Ovary (tissue), 9 donors: ENCODE measurements around the gene GATA1. TPM values are rescaled to one million over a fixed set of nuclear protein-coding genes. Genes with fewer than 3 reads are reported as not detected.

Experiments
- DNase-seq, 5 donors: peaks; one replicate each; pipeline ENCODE4 v3.0.0-alpha.2; 2019 to 2020
- H3K27ac ChIP-seq, 2 donors: fragments of 200-600 bp; one replicate each; pipeline versions ENCODE4 v1.5.1 to v1.8.0; 2019 to 2022
- H3K27me3 ChIP-seq: fragments of 200-600 bp; one replicate; pipeline ENCODE4 v1.8.0; 2022
- H3K36me3 ChIP-seq: fragments of 200-600 bp; sonication (generic); one replicate; pipeline ENCODE4 v1.5.1; 2019
- H3K4me1 ChIP-seq: one replicate; pipeline ENCODE4 v1.8.1; 2013; ENCODE audit warnings: mild to moderate bottlenecking, moderate library complexity; ENCODE audit not compliant: insufficient read depth
- H3K4me3 ChIP-seq: fragments of 200-600 bp; sonication (generic); one replicate; pipeline ENCODE4 v1.5.1; 2017
- H3K9me3 ChIP-seq, 2 donors: fragments of 200-600 bp in 1 of 2; sonication (generic) in 1 of 2; one replicate each; pipeline versions ENCODE4 v1.5.1 to v1.8.1; 2013 to 2019; ENCODE audit warnings: mild to moderate bottlenecking in 1 of 2, moderate library complexity in 1 of 2
- EP300 ChIP-seq: sonication (generic); formaldehyde crosslinking; IDR thresholded peaks from one replicate; pipeline ENCODE4 v1.6.1; 2017; ENCODE audit warnings: antibody characterized with exemption
- POLR2A ChIP-seq: fragments of 450-650 bp; IDR thresholded peaks from one replicate; pipeline ENCODE4 v1.6.1; 2017; ENCODE audit warnings: antibody characterized with exemption, mild to moderate bottlenecking, moderate library complexity
- WGBS, 3 donors: extraction: QIAGEN DNeasy Blood & Tissue Kit in 1 of 3; methylation state at CpG; one replicate each; pipeline versions ENCODE4 v1.1.5 to v1.1.7; 2013 to 2017; 5-methylcytosine and 5-hydroxymethylcytosine counted together
- intact Hi-C, 4 donors: fragments of 100-400 bp; cut with DNase I; formaldehyde crosslinking; loops; one replicate each; pipeline versions ENCODE4 v1.11.0 to v1.15.1; 2022 to 2023
- polyA plus RNA-seq, 2 donors: library from polyadenylated mRNA; stranded (reverse); fragments of 200-250 nt in 1 of 2; fragments of 350-450 nt in 1 of 2; fragmentation: Illumina TruSeq in 1 of 2; extraction: RNeasy Lipid Tissue Mini Kit (QIAGEN cat#74804) in 1 of 2; gene quantifications; one replicate each; pipeline ENCODE4 v1.2.3, GENCODE V29; 2013 to 2014
- total RNA-seq, 7 donors: library from RNA; depleted of rRNA in 2 of 7; stranded (reverse); fragments of >200 nt in 2 of 7; fragmentation: NEBNext Ultra II Directional in 3 of 7; extraction: Animal tissue kit (Norgen Biotek cat#: 25700) in 3 of 7; gene quantifications; one replicate each; pipeline versions ENCODE4 v1.1.0 to v1.2.4, GENCODE V29; 2016 to 2023
- TF ChIP-seq, protein P1 (sequence below), 3 donors: fragments of 450-650 bp in 2 of 3; fragments of 200-600 bp in 1 of 3; IDR thresholded peaks; one replicate each; pipeline versions ENCODE4 v1.5.1 to v1.8.0; 2016 to 2022; ENCODE audit warnings: antibody characterized with exemption in 3 of 3, mild to moderate bottlenecking in 1 of 3
- donor health status: DM: no; HTN: no; CAD: no; lungs with moderate emphysema.
- donor health status: DM: no; HTN: no; CAD: no.
- donor health status: Bipolar disorder and iron deficiency.
- donor health status: DM: yes; HTN: yes; CAD: no.
- donor health status: DM: no; HTN: no; CAD: no.
- donor health status: DM: yes; HTN: yes; CAD: no.

GATA1 gene
- total and polyA plus RNA-seq, 9 donors, result 0.08 to 0.46 TPM; not detected in 7

DNA sequence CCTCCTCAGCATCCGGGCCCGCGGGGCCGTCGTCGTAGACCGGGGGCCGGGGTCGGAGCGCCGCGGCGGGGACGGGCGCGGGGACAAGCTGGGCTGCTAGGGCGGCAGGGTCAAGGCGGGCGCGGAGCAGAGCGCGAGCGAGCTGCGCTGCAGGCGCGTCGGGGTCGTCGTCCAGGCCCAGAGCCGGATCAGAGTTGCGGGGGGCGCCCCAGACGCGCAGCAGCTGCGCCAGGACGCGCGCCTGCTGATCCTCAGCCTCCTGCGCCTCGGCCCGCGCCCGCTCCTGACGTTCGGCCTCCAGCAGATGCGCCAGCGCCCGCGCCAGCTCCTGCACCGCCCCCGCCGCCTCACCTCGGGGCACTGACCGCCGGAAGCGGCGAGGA lies 45.5 kb downstream of the GATA1 start:
- Histone ChIP-seq H3K36me3 (no peaks in the 10 kb centered on the region), H3K4me3 (no peak overlapping the region), H3K27ac (no peak overlapping the region), H3K9me3 (no peaks in the 10 kb centered on the region), H3K4me1 (no peaks in the 10 kb centered on the region), H3K27me3 (no peaks in the 10 kb centered on the region)
- WGBS, 3 donors, result 23 to 31% (median 27%) methylated on average over 52 to 57 of the region's 57 CpGs
- DNase-seq, result no peak
- TF ChIP-seq EP300 (no peak), POLR2A (no peak)
- TF ChIP-seq, protein P1, sequence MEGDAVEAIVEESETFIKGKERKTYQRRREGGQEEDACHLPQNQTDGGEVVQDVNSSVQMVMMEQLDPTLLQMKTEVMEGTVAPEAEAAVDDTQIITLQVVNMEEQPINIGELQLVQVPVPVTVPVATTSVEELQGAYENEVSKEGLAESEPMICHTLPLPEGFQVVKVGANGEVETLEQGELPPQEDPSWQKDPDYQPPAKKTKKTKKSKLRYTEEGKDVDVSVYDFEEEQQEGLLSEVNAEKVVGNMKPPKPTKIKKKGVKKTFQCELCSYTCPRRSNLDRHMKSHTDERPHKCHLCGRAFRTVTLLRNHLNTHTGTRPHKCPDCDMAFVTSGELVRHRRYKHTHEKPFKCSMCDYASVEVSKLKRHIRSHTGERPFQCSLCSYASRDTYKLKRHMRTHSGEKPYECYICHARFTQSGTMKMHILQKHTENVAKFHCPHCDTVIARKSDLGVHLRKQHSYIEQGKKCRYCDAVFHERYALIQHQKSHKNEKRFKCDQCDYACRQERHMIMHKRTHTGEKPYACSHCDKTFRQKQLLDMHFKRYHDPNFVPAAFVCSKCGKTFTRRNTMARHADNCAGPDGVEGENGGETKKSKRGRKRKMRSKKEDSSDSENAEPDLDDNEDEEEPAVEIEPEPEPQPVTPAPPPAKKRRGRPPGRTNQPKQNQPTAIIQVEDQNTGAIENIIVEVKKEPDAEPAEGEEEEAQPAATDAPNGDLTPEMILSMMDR (IDR thresholded peaks at IDR 0.05), result no peak
- intact Hi-C loops, result no loop called here

DNA sequence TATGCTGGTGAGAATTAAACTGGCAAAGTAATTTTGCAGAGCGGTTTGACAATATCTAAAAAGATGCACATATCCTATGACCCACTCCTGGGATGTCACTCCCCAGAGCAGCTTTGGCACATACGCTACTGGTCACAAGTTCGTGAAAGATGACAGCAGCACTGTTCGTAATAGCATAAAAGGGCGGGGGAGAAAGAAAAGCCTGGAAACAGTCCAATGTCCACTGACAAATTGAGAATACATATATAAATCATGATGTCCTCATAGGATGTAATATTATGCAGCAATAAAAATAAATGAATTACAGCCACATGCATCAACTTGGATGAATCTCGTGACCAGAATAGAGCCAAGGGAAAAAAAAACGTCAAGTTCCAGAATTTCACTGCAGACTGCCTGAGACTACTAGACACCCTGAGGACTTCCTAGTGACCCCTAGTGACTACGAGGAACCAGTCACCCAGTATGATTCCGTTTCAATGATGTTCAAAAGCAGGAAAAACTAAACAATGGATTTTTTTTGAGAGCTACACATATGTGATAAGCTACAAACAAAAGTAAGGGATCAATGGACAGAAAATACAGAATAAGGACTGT lies 47.2 kb downstream of the GATA1 start:
- Histone ChIP-seq H3K27ac (no peak overlapping the region), H3K4me1 (no peaks in the 10 kb centered on the region), H3K27me3 (no peaks in the 10 kb centered on the region), H3K9me3 (no peaks in the 10 kb centered on the region), H3K4me3 (no peak overlapping the region), H3K36me3 (no peaks in the 10 kb centered on the region)
- DNase-seq, result no peak
- 51 to 53% (median 52%) methylated on average over 9 of the region's 9 CpGs for WGBS, 3 donors
- intact Hi-C loops, result no loop called here
- TF ChIP-seq, protein P1 (IDR thresholded peaks at IDR 0.05), result no peak
- TF ChIP-seq EP300, result no peak
- no peak for TF ChIP-seq POLR2A

DNA sequence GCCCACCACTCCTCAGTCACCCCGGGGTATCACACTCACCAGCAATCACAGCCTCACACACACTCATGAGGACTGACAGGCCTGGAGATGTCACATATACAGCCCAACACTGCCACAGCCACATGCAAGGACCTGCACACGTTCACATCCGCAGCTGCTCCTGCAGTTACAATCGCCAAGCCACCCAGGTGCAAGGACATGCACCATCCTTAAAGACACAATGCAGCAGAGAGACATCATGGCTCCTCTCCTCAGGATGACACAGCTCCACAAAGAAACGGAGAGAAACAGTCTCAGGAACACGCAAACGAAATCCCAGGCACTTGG lies 48.0 kb downstream of the GATA1 start:
- Histone ChIP-seq H3K27me3 (no peaks in the 10 kb centered on the region), H3K36me3 (no peaks in the 10 kb centered on the region), H3K9me3 (no peaks in the 10 kb centered on the region), H3K4me3 (no peak overlapping the region), H3K27ac (no peak overlapping the region), H3K4me1 (no peaks in the 10 kb centered on the region)
- DNase-seq, result no peak
- intact Hi-C loops, result no loop called here
- TF ChIP-seq EP300 (no peak), POLR2A (no peak)
- TF ChIP-seq, protein P1 (IDR thresholded peaks at IDR 0.05), result no peak
- 28 to 47% (median 44%) methylated on average over 7 of the region's 7 CpGs for WGBS, 3 donors

DNA sequence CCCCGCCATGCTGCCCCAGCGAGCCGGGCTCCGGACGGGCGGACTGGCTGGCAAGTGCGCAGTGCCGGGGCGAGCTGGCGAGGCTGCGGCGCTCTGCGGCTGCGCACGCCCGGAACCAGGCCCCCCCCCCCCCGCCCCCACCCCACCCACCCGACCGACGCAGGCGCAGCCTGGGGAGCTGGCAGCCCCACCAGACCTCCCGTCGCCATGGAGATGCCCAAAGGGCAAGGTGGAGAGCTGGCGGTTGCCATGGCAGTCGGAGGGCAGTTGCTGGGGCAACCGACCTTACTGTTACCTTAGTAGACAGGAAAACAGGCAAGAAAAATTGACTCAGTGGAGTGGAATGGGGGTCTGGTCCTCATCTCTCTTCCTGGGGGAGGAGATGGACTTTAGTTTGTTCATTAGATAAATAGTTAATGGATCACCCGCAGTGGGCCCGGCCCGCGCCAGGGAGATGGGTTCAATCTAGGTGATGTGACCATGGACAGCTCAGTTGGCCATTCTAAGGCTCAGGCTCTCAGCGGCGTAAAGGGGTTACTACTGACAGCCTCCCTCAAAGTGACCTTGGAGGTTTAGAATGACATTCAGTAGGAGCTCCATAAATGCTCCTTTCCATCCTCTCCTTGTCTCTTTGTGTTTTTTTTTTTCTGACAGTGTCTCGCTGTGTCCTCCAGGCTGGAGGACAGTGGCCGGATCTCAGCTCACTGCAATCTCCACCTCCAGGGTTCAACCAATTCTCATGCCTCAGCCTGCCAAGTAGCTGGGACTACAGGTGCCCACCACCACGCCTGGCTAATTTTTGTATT lies 49.3 kb downstream of the GATA1 start, which contains the start of gene PCSK1N:
Gene PCSK1N (minus strand): TSS at position 87 of the 806 bp plus-strand sequence. CDS start 78 bp downstream, at position 9.
- no peak for TF ChIP-seq POLR2A
- TF ChIP-seq, protein P1 (IDR thresholded peaks at IDR 0.05), result no peak
- Histone ChIP-seq H3K9me3 (no peaks in the 10 kb centered on the region), H3K36me3 (no peaks in the 10 kb centered on the region), H3K27ac (no peak within 1 kb of the TSS), H3K27me3 (no peaks in the 10 kb centered on the region), H3K4me3 (peak within 1 kb of the TSS; percentile 25), H3K4me1 (no peaks in the 10 kb centered on the region)
- DNase-seq, result no peak
- 31 to 62% (median 33%) methylated on average over 22 to 35 of the region's 35 CpGs for WGBS, 3 donors
- intact Hi-C loops, result no loop called here
